Endothelial cell of umbilical vein (primary cell): ENCODE data around the gene SAMD7. TPM values are rescaled to one million over a fixed set of nuclear protein-coding genes. Genes with fewer than 3 reads are reported as not detected.

Experiments used
- BruUV-seq: library from RNA; stranded (reverse); fragments of 400-500 nt; replicated peaks from 2 replicates; lab custom pipeline; 2021; lab: Mats Ljungman, UMichigan
- CTCF ChIA-PET: fragments of 300-600, 350-600 bp; sonication (Branson Sonifier 250); formaldehyde crosslinking; loops from one replicate; lab custom pipeline; 2021; ENCODE audit warnings: antibody characterized with exemption, inconsistent platforms; lab: Charles Lee
- POLR2A ChIA-PET: fragments of 300-600, 350-600 bp; sonication (Branson Sonifier 250); formaldehyde crosslinking; loops from one replicate; lab custom pipeline; 2021; ENCODE audit warnings: antibody characterized with exemption, inconsistent platforms; lab: Charles Lee
- DNase-seq: peaks from one replicate; pipeline ENCODE4 v3.0.0-alpha.2; 2011; ENCODE audit warnings: low read depth, low spot score
- FAIRE-seq: peaks from 2 replicates; lab custom pipeline; 2011; peaks lifted over from hg19 to GRCh38; lab: Jason Lieb, UNC
- H2AFZ ChIP-seq: 2 replicates; pipeline ENCODE4 v1.6.0; 2012; ENCODE audit warnings: low read depth, low read length, control low read depth, inconsistent platforms
- H3K27ac ChIP-seq: 2 replicates; pipeline ENCODE4 v1.5.1; 2011; ENCODE audit warnings: low read depth, mild to moderate bottlenecking, control low read depth, low read length, moderate library complexity; ENCODE audit not compliant: insufficient read depth
- H3K27me3 ChIP-seq, 2 experiments: 2 replicates each; pipeline versions ENCODE4 v1.6.0 to v1.6.1; 2011; ENCODE audit warnings: low read length in 2 of 2, mixed read lengths in 1 of 2; ENCODE audit not compliant: control insufficient read depth in 2 of 2, insufficient read depth in 2 of 2
- H3K36me3 ChIP-seq, 2 experiments: 2 replicates in 1 of 2; 3 replicates in 1 of 2; pipeline ENCODE4 v1.5.1; 2011; ENCODE audit warnings: low read length in 2 of 2, mild to moderate bottlenecking in 1 of 2, moderate library complexity in 1 of 2; ENCODE audit not compliant: control insufficient read depth in 2 of 2, insufficient read depth in 2 of 2; ENCODE audit errors: extremely low read depth in 1 of 2
- H3K4me1 ChIP-seq: 3 replicates; pipeline ENCODE4 v1.5.1; 2011; ENCODE audit warnings: mild to moderate bottlenecking, low read length; ENCODE audit not compliant: control insufficient read depth, insufficient read depth; ENCODE audit errors: extremely low read depth
- H3K4me2 ChIP-seq: 2 replicates; pipeline ENCODE4 v1.6.1; 2011; ENCODE audit warnings: low read length, control low read depth, mixed read lengths; ENCODE audit not compliant: insufficient read depth
- H3K4me3 ChIP-seq, 3 experiments: fragments of 200-600 bp in 1 of 3; sonication (generic), shearing (Covaris generic) in 1 of 3; replicated peaks in 1 of 3; 2 replicates each; pipeline ENCODE4 v1.5.1; 2011 to 2016; ENCODE audit warnings: control low read depth in 3 of 3, low read length in 3 of 3, mild to moderate bottlenecking in 2 of 3, inconsistent platforms in 1 of 3, low read depth in 1 of 3, moderate library complexity in 1 of 3; ENCODE audit not compliant: insufficient read depth in 1 of 3
- H3K79me2 ChIP-seq: 2 replicates; pipeline ENCODE4 v1.6.0; 2012; ENCODE audit warnings: low read length, inconsistent platforms; ENCODE audit not compliant: control insufficient read depth, insufficient read depth
- H3K9ac ChIP-seq: replicated peaks from 2 replicates; pipeline ENCODE3; 2011; ENCODE audit warnings: low read length, control low read depth; ENCODE audit not compliant: insufficient read depth; ENCODE audit errors: extremely low read depth
- H3K9me1 ChIP-seq: replicated peaks from 3 replicates; pipeline ENCODE4 v1.6.0; 2011; ENCODE audit warnings: mild to moderate bottlenecking, low read length; ENCODE audit not compliant: control insufficient read depth, insufficient read depth; ENCODE audit errors: extremely low read depth
- H3K9me3 ChIP-seq: replicated peaks from 2 replicates; pipeline ENCODE4 v1.5.1; 2012; ENCODE audit warnings: low read length, inconsistent platforms; ENCODE audit not compliant: control insufficient read depth, insufficient read depth
- H4K20me1 ChIP-seq: replicated peaks from 2 replicates; pipeline ENCODE3; 2011; ENCODE audit warnings: mild to moderate bottlenecking, low read length; ENCODE audit not compliant: control insufficient read depth, insufficient read depth; ENCODE audit errors: extremely low read depth
- EZH2 ChIP-seq: IDR thresholded peaks from 2 replicates; pipeline ENCODE4 v1.6.1; 2012; ENCODE audit warnings: borderline replicate concordance, low read depth, mild to moderate bottlenecking, moderate library complexity, low read length, inconsistent platforms; ENCODE audit not compliant: severe bottlenecking
- FOS ChIP-seq: IDR thresholded peaks from 2 replicates; pipeline ENCODE4 v1.6.1; 2011; ENCODE audit warnings: mild to moderate bottlenecking, low read length, moderate library complexity, borderline replicate concordance; ENCODE audit not compliant: insufficient read depth
- MYC ChIP-seq: IDR thresholded peaks from one replicate; pipeline ENCODE4 v1.6.1; 2011; ENCODE audit warnings: mild to moderate bottlenecking, low read depth, low read length
- POLR2A ChIP-seq: IDR thresholded peaks from 2 replicates; pipeline ENCODE4 v1.6.1; 2012; ENCODE audit warnings: low read depth, mild to moderate bottlenecking, control low read depth, low read length
- POLR2AphosphoS5 ChIP-seq: IDR thresholded peaks from 2 replicates; pipeline ENCODE4 v1.6.1; 2012; ENCODE audit warnings: low read depth, mild to moderate bottlenecking, control low read depth, low read length, moderate library complexity; ENCODE audit not compliant: insufficient read depth
- dilution Hi-C: fragments of 300-500 bp; cut with MboI; formaldehyde crosslinking; loops from one replicate; pipeline ENCODE4 v1.15.0; 2019; ENCODE audit warnings: low sequenced_read_pairs; ENCODE audit not compliant: extremely low pct_ligation_motif_present
- intact Hi-C: fragments of 100-400 bp; cut with micrococcal nuclease; formaldehyde crosslinking; loops from one replicate; pipeline ENCODE4 v1.10.0; 2022
- polyA plus RNA-seq, 4 experiments: library from polyadenylated mRNA; depleted of rRNA in 3 of 4; stranded (reverse) in 3 of 4; unstranded in 1 of 4; fragments of >200 nt; gene quantifications; 2 replicates each; pipeline versions ENCODE4 v1.2.1 to v1.2.3, GENCODE V29; 2011 to 2012; ENCODE audit warnings: missing spikeins in 1 of 4
- total RNA-seq: library from RNA; stranded (reverse); gene quantifications from 2 replicates; pipeline ENCODE4 v1.2.3, GENCODE V29; 2021
- TF ChIP-seq, protein P1 (sequence below): IDR thresholded peaks from 2 replicates; pipeline ENCODE4 v1.6.1; 2011; ENCODE audit not compliant: insufficient read depth, insufficient read length

Gene SAMD7
- total and polyA plus RNA-seq, 2 donors (not counting 3 experiments of a cell fraction or from before 2014, with no cell fraction given), result not detected

DNA sequence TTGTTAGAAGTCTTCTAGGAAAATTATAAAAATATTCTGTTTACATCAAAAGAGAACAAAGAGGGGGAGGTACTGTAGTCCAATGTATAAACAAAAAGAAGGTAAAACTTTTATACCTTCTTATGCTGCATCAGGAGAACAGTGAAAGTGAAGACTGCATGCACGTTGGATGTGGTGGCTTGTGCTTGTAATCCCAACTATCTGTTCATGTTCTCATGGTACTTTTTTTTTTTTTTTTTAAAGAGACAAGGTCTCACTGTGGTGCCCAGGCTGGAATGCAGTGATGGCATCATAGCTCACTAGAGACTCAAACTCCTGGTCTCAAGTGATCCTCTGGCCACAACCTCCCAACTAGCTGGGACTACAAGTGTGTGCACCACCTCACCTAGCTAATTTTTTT lies 59.5 kb downstream of the SAMD7 start:
- ChIA-PET POLR2A (no interaction called here), CTCF (interaction anchor here (1.3 kb wide), 1 partner anchor 13 kb away, joined by 3 read pairs; no protein-coding TSS in a partner anchor)
- intact Hi-C loops (no loop called here), dilution Hi-C loops (no loop called here)
- TF ChIP-seq POLR2A (no peak), POLR2AphosphoS5 (no peak), EZH2 (no peak)
- TF ChIP-seq, protein P1, sequence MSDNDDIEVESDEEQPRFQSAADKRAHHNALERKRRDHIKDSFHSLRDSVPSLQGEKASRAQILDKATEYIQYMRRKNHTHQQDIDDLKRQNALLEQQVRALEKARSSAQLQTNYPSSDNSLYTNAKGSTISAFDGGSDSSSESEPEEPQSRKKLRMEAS, result no peak
- Histone ChIP-seq H3K27ac (no peak overlapping the region), H3K9ac (no peak overlapping the region), H2AFZ (no peak overlapping the region), H3K4me2 (no peak overlapping the region), H3K36me3 (peaks cover 0 to 5% of the 10 kb centered on the region in 2 experiments), H3K27me3 (no peaks in the 10 kb centered on the region), H3K9me3 (no peaks in the 10 kb centered on the region), H3K4me3 (no peak overlapping the region), H3K79me2 (peaks cover 78% of the 10 kb centered on the region), H4K20me1 (peaks cover 13% of the 10 kb centered on the region), H3K9me1 (no peaks in the 10 kb centered on the region), H3K4me1 (peaks cover 18% of the 10 kb centered on the region)
- no peak for FAIRE-seq
- no peak for DNase-seq
- BruUV-seq, result no TSS peak

GRCh38 chr3:169971522-169971921 lies 60.1 kb downstream of the SAMD7 start:
- Histone ChIP-seq H3K9me3 (no peaks in the 10 kb centered on the region), H3K79me2 (peaks cover 81% of the 10 kb centered on the region), H3K9me1 (no peaks in the 10 kb centered on the region), H3K27ac (no peak overlapping the region), H4K20me1 (peaks cover 13% of the 10 kb centered on the region), H2AFZ (no peak overlapping the region), H3K36me3 (peaks cover 2 to 10% of the 10 kb centered on the region in 2 experiments), H3K4me2 (no peak overlapping the region), H3K27me3 (no peaks in the 10 kb centered on the region), H3K4me3 (no peak overlapping the region), H3K4me1 (peaks cover 13% of the 10 kb centered on the region), H3K9ac (no peak overlapping the region)
- TF ChIP-seq FOS (no peak), POLR2AphosphoS5 (no peak), POLR2A (no peak), MYC (no peak)
- dilution Hi-C loops (no loop called here), intact Hi-C loops (no loop called here)
- DNase-seq (no peak), FAIRE-seq (no peak)
- no TSS peak for BruUV-seq
- ChIA-PET POLR2A (no interaction called here), CTCF (interaction anchor here (1.3 kb wide), 1 partner anchor 13 kb away, joined by 3 read pairs; no protein-coding TSS in a partner anchor)
